Hematopoietic multipotent progenitor cell treated with erythropoietin and hydrocortisone succinate and interleukin-3 and kit ligand, for 8 days (in vitro differentiated cells): ENCODE data around the gene SCNN1A.

Source experiments
- DNase-seq: peaks from one replicate; pipeline ENCODE4 v3.0.0-alpha.2; 2015

SCNN1A gene

GRCh38 chr12:6367969-6368892 is 7.1 kb downstream of the SCNN1A start:
- peak; percentile 68 for DNase-seq

DNA sequence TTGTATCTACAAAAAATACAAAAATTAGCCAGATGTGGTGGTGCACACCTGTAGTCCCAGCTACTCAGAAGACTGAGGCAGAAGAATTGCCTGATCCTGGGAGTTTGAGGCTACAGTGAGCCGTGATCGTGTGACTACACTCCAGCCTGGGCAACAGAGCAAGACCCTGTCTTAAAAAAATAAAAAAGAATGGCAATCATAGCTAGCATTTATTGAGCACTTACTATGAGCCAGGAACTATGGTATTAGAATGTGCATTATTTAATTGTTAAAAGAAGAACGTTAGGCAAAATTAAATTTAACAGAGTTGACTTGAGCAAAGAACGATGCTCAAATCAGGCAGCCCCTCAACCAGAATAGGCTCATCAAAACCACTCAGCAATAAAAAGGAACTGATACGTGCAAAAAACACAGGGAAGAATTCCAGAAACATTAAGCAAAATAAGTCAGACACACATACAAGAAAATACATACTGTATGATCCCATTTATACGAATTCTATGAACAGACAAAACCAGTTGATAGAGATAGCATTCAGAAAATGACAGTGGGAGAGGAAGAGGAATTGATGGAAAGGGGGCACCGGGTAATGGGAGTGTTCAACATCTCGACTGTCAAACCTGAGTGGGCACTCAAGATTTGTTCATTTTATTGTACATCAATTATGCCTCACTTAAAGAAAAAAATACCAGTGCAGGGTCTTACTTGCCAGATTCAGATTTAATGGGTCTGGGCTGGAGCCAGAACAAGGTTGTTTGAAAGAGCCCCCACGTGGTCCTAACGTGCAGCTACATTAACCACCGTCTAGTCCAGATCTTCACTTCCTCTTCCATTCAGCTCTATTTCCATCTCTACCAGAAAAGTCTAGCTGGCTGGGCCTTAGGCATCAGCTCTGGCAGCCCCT is 8.0 kb downstream of the SCNN1A start:
- peak; percentile 67 for DNase-seq

DNA sequence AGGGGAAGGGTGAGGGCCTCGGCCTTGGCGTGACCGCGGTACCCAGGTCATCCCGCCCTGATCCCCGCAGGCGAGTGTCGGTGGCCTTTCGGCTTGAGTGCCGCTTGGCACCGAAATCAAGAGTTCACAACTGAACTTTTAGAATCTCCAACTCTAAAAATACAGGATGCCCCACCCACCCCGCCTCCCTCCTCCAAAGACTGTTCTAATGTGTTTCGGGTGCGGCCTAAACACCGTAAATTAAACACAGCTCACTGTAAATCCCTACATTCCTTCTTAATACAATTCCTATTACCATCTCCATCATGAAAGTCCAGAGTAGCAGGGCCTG is 11.4 kb downstream of the SCNN1A start:
- DNase-seq: peak; percentile 17

DNA sequence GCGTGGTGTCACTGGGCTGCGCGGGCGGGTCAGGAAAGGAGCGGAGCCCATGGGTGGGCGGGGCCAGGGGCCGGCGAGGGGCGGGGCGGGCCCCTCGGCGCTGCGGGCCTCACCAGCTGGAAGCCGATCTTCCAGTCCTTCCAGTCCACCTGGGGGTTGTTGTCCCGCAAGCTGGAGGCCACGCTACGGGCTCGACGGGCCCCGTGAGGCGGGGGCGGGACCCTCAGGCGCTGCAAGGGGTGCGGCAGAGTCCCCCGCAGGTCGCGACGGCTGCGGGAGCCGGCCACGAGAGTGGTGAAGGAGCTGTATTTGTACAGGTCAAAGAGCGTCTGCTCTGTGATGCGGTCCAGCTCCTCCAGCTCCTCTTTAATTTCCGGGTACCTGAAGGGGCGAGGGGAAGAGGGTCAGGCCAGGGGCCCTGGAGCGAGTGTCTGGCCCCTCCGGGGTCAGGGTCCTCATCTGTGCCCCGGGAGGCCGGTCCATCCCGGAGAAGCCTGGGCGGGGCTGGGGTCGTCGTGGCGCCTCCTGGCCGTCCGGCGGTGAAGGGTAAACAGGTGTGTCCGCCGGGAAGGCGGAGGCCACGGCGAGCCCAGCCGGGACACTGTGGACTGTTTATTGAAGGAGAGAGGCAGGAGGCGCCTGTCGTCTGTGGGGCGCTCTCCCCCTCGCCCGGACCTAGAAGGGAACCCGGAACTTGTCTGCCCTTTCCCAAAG is 11.9 kb downstream of the SCNN1A start:
- peak; percentile 69 for DNase-seq

GRCh38 chr12:6363010-6363329 is 12.4 kb downstream of the SCNN1A start:
- no peak for DNase-seq

- no peak for DNase-seq
Measured at GRCh38 chr12:6362403-6362802, 13.0 kb downstream of the SCNN1A start.

DNA sequence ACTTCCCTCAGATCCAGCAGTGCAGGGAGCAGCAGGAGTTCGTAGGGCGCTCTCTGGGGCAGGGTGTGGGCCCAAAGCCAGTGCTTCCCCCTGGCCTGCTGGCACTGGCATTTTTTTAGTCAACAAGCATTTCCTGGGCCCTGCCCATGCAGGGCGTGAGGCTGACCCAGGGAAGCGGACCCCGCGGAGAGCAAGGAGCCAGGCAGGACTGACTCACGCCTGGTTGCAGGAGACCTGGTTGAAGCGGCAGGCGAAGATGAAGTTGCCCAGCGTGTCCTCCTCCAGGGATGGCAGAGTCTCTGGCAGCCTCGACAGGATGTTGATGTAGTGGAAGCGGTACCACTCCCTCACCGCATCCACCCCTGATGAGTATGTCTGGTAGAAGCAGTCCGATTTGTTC is 13.5 kb downstream of the SCNN1A start:
- DNase-seq: no peak

DNA sequence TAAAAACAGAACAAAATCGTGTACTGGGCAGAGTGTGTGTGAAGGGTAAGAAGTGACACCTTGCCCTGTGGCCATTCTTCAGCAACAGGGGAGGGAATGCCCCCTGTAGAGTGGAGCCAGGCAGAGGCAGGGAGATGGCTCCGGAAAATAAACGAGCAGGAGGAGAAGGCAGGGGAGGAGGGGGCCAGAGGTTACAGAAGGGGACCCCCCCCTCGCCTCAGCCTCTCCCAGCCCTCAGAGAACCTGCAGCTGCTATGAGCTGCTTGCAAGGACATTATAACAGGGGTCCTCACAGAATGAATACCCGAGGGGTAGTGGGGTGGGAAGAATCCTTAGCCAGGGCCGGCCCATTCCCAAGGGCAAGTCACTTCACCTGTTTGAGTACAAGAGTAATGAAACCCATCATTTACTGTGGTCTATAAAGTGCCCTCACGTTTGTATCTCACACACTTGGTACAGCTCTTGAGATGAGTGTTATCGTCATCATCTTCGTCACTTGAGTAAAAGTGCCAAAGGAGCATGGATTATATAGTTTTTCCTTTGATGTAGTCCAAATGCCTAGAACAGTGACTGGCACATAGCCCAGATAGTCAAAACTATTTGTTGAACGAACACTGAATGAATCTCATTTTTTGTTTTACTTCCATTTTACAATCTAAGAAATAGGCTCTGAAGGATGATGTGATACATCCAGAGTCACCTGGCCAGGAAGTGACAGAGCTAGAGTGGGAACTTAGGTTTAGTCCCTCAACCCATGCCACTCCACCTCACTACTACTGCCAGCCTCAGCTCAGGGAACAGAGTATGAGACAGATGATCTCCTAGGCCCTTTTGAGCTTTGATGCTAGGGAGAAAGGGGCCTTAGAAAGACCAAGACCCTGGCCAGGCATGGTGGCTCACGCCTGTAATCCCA is 14.5 kb downstream of the SCNN1A start:
- DNase-seq: no peak

DNA sequence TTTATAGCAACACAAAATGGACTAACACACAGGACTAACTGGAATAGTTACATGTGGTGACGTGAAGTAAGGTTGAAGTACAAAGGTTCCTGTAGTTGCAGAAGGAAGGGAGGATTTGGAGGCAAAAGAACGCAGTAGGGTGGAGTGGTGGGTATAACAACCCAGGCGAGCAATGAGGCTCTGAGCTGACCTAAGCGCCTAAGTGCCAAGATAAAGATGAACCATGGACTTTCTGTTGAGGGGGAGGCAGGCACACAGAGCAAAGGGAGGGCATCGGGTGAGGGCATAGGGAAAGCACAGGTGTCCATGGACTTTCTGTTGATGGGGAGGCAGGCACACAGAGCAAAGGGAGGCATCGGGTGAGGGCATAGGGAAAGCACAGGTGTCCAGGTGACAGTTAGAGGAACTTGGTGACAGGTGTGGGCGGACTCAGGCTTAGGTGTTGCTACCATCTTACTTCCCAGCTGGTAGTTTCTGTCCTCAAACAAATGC is 15.2 kb downstream of the SCNN1A start:
- no peak for DNase-seq

GRCh38 chr12:6358881-6359280 is 16.5 kb downstream of the SCNN1A start:
- DNase-seq: no peak

GRCh38 chr12:6356374-6356820 is 19.0 kb downstream of the SCNN1A start:
- DNase-seq: no peak

GRCh38 chr12:6355491-6356373 is 19.6 kb downstream of the SCNN1A start:
- DNase-seq: no peak

DNA sequence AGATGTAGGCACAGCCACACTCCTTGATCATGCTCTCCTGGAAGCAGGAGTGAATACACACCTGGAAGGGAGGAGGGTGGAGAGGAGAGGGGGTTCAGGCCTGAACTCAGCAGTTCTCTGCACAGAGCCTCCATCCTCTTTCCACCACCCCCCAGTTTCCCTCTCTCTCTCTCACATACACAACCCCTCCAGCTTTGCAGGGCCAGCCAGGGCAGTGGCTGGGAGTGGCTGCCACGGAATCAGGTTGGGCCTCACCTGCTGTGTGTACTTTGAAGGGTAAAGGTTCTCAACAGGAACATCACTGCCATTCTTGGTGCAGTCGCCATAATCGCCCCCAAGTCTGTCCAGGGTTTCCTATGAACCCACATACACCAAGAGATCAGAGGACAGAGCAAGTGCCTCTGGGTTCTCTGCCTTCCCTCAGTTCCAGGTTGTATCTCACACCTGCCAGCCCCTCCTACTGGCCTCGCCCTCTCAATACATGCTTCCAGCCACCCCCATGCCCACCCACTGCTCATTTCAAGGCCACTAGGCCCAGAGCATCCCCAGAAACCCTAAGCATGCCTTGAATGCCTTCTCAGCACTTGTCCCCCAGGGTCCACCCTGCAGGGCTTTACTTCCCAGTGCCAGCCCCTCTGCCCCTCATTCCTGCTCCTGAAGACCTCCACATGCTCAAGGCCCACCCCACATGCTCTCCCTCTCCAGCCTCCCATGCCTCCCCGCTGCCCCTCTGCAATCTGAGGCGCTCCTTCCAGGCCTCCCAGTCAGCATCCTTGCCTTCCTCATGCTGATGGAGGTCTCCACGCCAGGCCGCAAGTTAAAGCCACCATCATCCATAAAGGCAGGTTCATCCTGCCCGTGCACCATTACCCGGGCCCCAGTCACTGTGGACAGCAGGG is 20.6 kb downstream of the SCNN1A start:
- no peak for DNase-seq

GRCh38 chr12:6352193-6353173 is 22.9 kb downstream of the SCNN1A start:
- DNase-seq: no peak

DNA sequence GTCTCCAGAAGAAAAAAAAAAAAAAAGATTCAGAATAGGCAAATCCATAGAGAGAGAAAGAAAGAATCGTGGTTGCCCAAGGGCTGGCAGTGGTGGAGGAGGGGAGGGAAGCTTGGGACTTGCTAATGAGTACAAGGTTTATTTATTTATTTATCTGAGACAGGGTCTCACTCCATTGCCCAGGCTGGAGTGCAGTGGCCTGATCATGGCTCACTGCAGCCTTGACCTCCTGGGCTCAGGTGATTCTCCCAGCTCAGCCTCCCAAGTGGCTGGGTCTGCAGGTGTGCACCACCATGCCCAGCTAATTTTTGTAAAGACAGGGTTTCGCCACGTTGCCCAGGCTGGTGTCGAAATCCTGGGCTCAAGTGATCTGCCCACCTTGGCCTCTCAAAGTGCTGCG is 23.7 kb downstream of the SCNN1A start:
- DNase-seq: no peak

DNA sequence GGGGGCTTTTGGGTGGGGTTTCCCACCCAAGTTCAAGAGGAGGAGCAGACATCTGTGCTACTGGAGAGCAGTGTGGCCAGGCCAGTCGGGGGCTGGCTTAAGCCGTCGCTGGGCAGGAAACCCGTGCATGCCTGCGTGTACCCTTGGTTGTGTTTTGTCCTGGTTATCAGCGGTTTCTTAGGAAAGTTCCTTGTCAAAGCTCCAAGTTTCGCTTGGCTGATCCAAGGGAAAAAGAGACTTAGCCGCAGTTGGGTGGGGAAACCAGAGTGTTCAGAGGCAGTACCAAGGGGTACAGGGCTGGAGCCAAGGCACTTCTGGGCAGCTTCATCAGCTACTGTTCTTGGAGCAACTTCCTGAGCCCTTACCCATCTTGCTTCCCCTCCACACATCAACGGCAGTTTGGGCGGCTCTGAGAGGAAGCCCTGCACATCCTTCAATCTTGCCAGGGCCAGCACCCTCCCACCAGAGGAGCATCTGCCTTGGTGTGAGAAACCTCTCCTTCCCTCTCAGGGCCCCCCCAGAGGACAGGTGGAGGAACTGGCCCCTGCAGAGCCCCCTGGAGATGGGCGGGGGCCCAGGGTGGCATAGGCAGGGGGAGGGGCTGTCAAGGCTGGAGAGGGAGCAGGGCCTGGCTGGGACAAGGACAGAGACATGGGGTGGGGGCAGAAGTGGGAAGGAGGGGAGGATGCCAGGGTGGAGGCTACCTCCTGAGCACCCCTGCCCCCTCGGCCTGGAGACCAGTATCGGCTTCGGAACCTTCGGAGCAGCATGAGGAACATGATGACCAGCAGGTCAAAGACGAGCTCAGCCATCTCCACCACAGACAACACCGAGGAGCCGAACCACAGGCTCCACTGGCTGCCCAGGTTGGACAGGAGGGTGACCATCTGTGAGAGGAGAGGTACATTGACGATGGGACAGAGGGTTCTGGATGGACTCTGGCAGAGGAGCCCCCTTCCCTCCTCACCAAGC is 27.7 kb downstream of the SCNN1A start:
- no peak for DNase-seq

GRCh38 chr12:6346942-6347341 is 28.4 kb downstream of the SCNN1A start:
- no peak for DNase-seq
